ENCODE data around the gene MRPS25. TPM values are rescaled to one million over a fixed set of nuclear protein-coding genes. Genes with fewer than 3 reads are reported as not detected.

MRPS25 gene
- polyA plus RNA-seq, 1 donor from 2014 or later = 74.4 TPM

- H3K27ac ChIP-seq (ENCODE audit: low read length) = no peak overlapping the region
- no peaks in the 10 kb centered on the region for H3F3A ChIP-seq (ENCODE audit: insufficient read depth, low read length, poor library complexity, severe bottlenecking)
- H3K9me2 ChIP-seq (ENCODE audit: insufficient read depth, low read length) = no peaks in the 10 kb centered on the region
- no peak overlapping the region for H3K9ac ChIP-seq (ENCODE audit: low read length)
- H2AFZ ChIP-seq (ENCODE audit: low read depth, low read length) = no peak overlapping the region
- H3K4me2 ChIP-seq (ENCODE audit: low read length) = no peak overlapping the region
- H3K4me3 ChIP-seq (ENCODE audit: low read length) = no peak overlapping the region
- H3K27me3 ChIP-seq (ENCODE audit: insufficient read depth, low read depth, low read length) = no peaks in the 10 kb centered on the region
- H3K36me3 ChIP-seq (ENCODE audit: insufficient read depth, low read length) = peaks cover 11% of the 10 kb centered on the region
- H3K9me3 ChIP-seq (ENCODE audit: low read length) = no peaks in the 10 kb centered on the region
- TF ChIP-seq RAD21 (conservative IDR thresholded peaks at IDR 0.05) (no peak), MXI1 (conservative IDR thresholded peaks at IDR 0.05; ENCODE audit: poor library complexity, severe bottlenecking) (no peak), TAF1 (IDR thresholded peaks at IDR 0.05; ENCODE audit: low read depth) (no peak)
- H3K79me2 ChIP-seq (replicated peaks; ENCODE audit: insufficient read depth, low read length) = no peaks in the 10 kb centered on the region
- no peaks in the 10 kb centered on the region for H4K20me1 ChIP-seq (ENCODE audit: insufficient read depth)
Measured at GRCh38 chr3:15033103-15033502, 32.0 kb downstream of the MRPS25 start.

DNA sequence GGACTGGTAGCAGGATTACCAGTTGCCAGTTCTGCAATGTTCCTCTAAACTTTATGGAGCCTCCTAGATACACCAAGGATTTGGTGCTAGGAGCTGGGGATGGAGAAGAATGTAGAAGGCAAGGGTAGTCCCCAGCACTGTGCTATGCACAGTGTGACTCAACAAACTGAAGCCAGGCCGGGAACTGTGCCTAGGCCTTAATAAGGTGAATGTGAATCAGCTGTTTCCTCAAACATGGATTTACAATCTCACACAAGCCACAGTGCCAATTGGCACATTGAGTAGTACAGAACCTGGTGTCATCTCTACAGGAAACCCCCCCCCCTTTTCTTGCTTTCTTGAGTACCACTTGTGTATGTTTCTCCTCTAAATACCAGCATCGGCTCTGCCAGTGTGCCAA, 32.5 kb downstream of the MRPS25 start:
- TF ChIP-seq RAD21 (conservative IDR thresholded peaks at IDR 0.05) (no peak), REST (IDR thresholded peaks at IDR 0.05; ENCODE audit: borderline replicate concordance) (no peak), MXI1 (conservative IDR thresholded peaks at IDR 0.05; ENCODE audit: poor library complexity, severe bottlenecking) (no peak), SMC3 (conservative IDR thresholded peaks at IDR 0.05; ENCODE audit: poor library complexity) (no peak), CTCF (IDR thresholded peaks at IDR 0.05; ENCODE audit: poor library complexity, severe bottlenecking) (no peak), EP300 (conservative IDR thresholded peaks at IDR 0.05; ENCODE audit: poor library complexity, severe bottlenecking) (no peak), POLR2AphosphoS5 (IDR thresholded peaks at IDR 0.05) (no peak), EZH2 (IDR thresholded peaks at IDR 0.05; ENCODE audit: borderline replicate concordance, insufficient read depth, low read length, poor library complexity, severe bottlenecking) (no peak), TAF1 (IDR thresholded peaks at IDR 0.05; ENCODE audit: low read depth) (no peak)

GRCh38 chr3:15029625-15030024, 35.5 kb downstream of the MRPS25 start:
- H2AFZ ChIP-seq (ENCODE audit: low read depth, low read length) = no peak overlapping the region
- H3K9me2 ChIP-seq (ENCODE audit: insufficient read depth, low read length) = no peaks in the 10 kb centered on the region
- no peak overlapping the region for H3K4me2 ChIP-seq (ENCODE audit: low read length)
- no peak overlapping the region for H3K9ac ChIP-seq (ENCODE audit: low read length)
- no peak overlapping the region for H3K27ac ChIP-seq (ENCODE audit: low read length)
- no peak for TF ChIP-seq TAF1 (IDR thresholded peaks at IDR 0.05; ENCODE audit: low read depth)
- TF ChIP-seq SMC3 (conservative IDR thresholded peaks at IDR 0.05; ENCODE audit: poor library complexity) = no peak
- H3F3A ChIP-seq (ENCODE audit: insufficient read depth, low read length, poor library complexity, severe bottlenecking) = no peaks in the 10 kb centered on the region
- H3K27me3 ChIP-seq (ENCODE audit: insufficient read depth, low read depth, low read length) = no peaks in the 10 kb centered on the region
- peaks cover 18% of the 10 kb centered on the region for H3K36me3 ChIP-seq (ENCODE audit: insufficient read depth, low read length)
- no peak overlapping the region for H3K4me3 ChIP-seq (ENCODE audit: low read length)
- no peaks in the 10 kb centered on the region for H3K79me2 ChIP-seq (replicated peaks; ENCODE audit: insufficient read depth, low read length)
- H3K9me3 ChIP-seq (ENCODE audit: low read length) = no peaks in the 10 kb centered on the region
- no peaks in the 10 kb centered on the region for H4K20me1 ChIP-seq (ENCODE audit: insufficient read depth)

More for the DNA sequence above, 32.5 kb downstream of the MRPS25 start:
- peaks cover 12% of the 10 kb centered on the region for H3K36me3 ChIP-seq (ENCODE audit: insufficient read depth, low read length)
- H3K9ac ChIP-seq (ENCODE audit: low read length) = no peak overlapping the region
- H3K9me2 ChIP-seq (ENCODE audit: insufficient read depth, low read length) = no peaks in the 10 kb centered on the region
- H3F3A ChIP-seq (ENCODE audit: insufficient read depth, low read length, poor library complexity, severe bottlenecking) = no peaks in the 10 kb centered on the region
- H3K27me3 ChIP-seq (ENCODE audit: insufficient read depth, low read depth, low read length) = no peaks in the 10 kb centered on the region
- no peak overlapping the region for H3K4me2 ChIP-seq (ENCODE audit: low read length)
- no peaks in the 10 kb centered on the region for H3K79me2 ChIP-seq (replicated peaks; ENCODE audit: insufficient read depth, low read length)
- no peak overlapping the region for H3K4me3 ChIP-seq (ENCODE audit: low read length)
- H3K9me3 ChIP-seq (ENCODE audit: low read length) = no peaks in the 10 kb centered on the region
- H3K27ac ChIP-seq (ENCODE audit: low read length) = no peak overlapping the region
- no peak overlapping the region for H2AFZ ChIP-seq (ENCODE audit: low read depth, low read length)
- no peaks in the 10 kb centered on the region for H4K20me1 ChIP-seq (ENCODE audit: insufficient read depth)
